GM21786 (cell line): ENCODE results near the gene JPH3.

Experiments
- ATAC-seq: cut with Tn5 transposase; IDR thresholded peaks from one replicate; pipeline ENCODE4 v1.9.1; 2021; ENCODE audit not compliant: unreplicated experiment

The JPH3 gene

GRCh38 chr16:87733190-87733589, 130.9 kb downstream of the JPH3 start:
- ATAC-seq = no peak

- ATAC-seq = no peak
Measured at GRCh38 chr16:87734644-87735043, 132.3 kb downstream of the JPH3 start.

- ATAC-seq = no peak
Measured at GRCh38 chr16:87735270-87736007, 133.1 kb downstream of the JPH3 start.

GRCh38 chr16:87736008-87736382, 133.7 kb downstream of the JPH3 start:
- no peak for ATAC-seq

- no peak for ATAC-seq
Measured at GRCh38 chr16:87739801-87740200, 137.5 kb downstream of the JPH3 start.

GRCh38 chr16:87740441-87740840, 138.1 kb downstream of the JPH3 start:
- ATAC-seq = no peak

GRCh38 chr16:87740909-87741424, 138.7 kb downstream of the JPH3 start:
- ATAC-seq = no peak

- no peak for ATAC-seq
Measured at GRCh38 chr16:87741700-87742415, 139.6 kb downstream of the JPH3 start.

GRCh38 chr16:87742781-87743490, 140.6 kb downstream of the JPH3 start:
- no peak for ATAC-seq

GRCh38 chr16:87744750-87745514, 142.6 kb downstream of the JPH3 start:
- no peak for ATAC-seq

- ATAC-seq = no peak
Measured at GRCh38 chr16:87746178-87746577, 143.9 kb downstream of the JPH3 start.
